Caco-2 (cell line): Measurements from ENCODE around the gene ATP1A3. TPM values are rescaled to one million over a fixed set of nuclear protein-coding genes. Genes with fewer than 3 reads are reported as not detected.

ENCODE experiments used
- BruUV-seq: library from RNA; stranded (reverse); fragments of 400-500 nt; replicated peaks from 2 replicates; lab custom pipeline; 2021; lab: Mats Ljungman, UMichigan
- CTCF ChIA-PET: fragments of 300-600 bp; sonication (Branson Sonifier 250); formaldehyde crosslinking; loops from one replicate; lab custom pipeline; 2022; ENCODE audit warnings: antibody characterized with exemption; lab: Charles Lee
- POLR2A ChIA-PET: fragments of 300-600 bp; sonication (Branson Sonifier 250); formaldehyde crosslinking; loops from one replicate; lab custom pipeline; 2022; ENCODE audit warnings: antibody characterized with exemption; lab: Charles Lee
- DNase-seq, 2 experiments: peaks; one replicate each; pipeline versions ENCODE4 v3.0.0 to v3.0.0-alpha.2; 2020 to 2022
- H3K27me3 ChIP-seq: replicated peaks from 2 replicates; pipeline ENCODE4 v1.6.0; 2011; ENCODE audit warnings: low read length; ENCODE audit not compliant: control insufficient read depth, insufficient read depth
- H3K36me3 ChIP-seq: 2 replicates; pipeline ENCODE4 v1.5.1; 2011; ENCODE audit warnings: low read length; ENCODE audit not compliant: control insufficient read depth, insufficient read depth
- H3K4me1 ChIP-seq: fragments of 250-450 bp; sonication (Bioruptor Pico); 2 replicates; pipeline ENCODE4 v1.5.1; 2020; ENCODE audit warnings: mild to moderate bottlenecking
- H3K4me3 ChIP-seq: 2 replicates; pipeline ENCODE4 v1.5.1; 2011; ENCODE audit warnings: low read depth, mild to moderate bottlenecking, control low read depth, low read length
- H3K9me3 ChIP-seq: fragments of 250-450 bp; sonication (Bioruptor Pico); 2 replicates; pipeline ENCODE4 v1.5.1; 2020; ENCODE audit warnings: mild to moderate bottlenecking, moderate library complexity
- H3K27ac Mint-ChIP-seq: one replicate; pipeline ENCODE4 v1.8.0; 2022; ENCODE audit warnings: mixed read lengths; ENCODE audit not compliant: unreplicated experiment
- H3K27me3 Mint-ChIP-seq: one replicate; pipeline ENCODE4 v1.8.0; 2022; ENCODE audit warnings: mixed read lengths; ENCODE audit not compliant: insufficient read depth, unreplicated experiment
- H3K36me3 Mint-ChIP-seq: one replicate; pipeline ENCODE4 v1.8.0; 2022; ENCODE audit warnings: mild to moderate bottlenecking, mixed read lengths; ENCODE audit not compliant: insufficient read depth, unreplicated experiment
- H3K4me1 Mint-ChIP-seq: one replicate; pipeline ENCODE4 v1.8.0; 2022; ENCODE audit warnings: low read depth, mixed read lengths; ENCODE audit not compliant: unreplicated experiment
- H3K4me3 Mint-ChIP-seq: one replicate; pipeline ENCODE4 v1.8.0; 2022; ENCODE audit warnings: mild to moderate bottlenecking, moderate library complexity, mixed read lengths; ENCODE audit not compliant: unreplicated experiment
- H3K9me3 Mint-ChIP-seq: one replicate; pipeline ENCODE4 v1.8.0; 2022; ENCODE audit warnings: mixed read lengths; ENCODE audit not compliant: unreplicated experiment
- intact Hi-C: fragments of 100-400 bp; cut with micrococcal nuclease; formaldehyde crosslinking; loops from one replicate; pipeline ENCODE4 v1.10.0; 2022; ENCODE audit not compliant: unreplicated experiment
- total RNA-seq: library from RNA; stranded (reverse); gene quantifications from 2 replicates; pipeline ENCODE4 v1.2.3, GENCODE V29; 2022
- TF ChIP-seq, protein P1 (sequence below), 2 experiments: fragments of 200-600 bp in 1 of 2; IDR thresholded peaks; 1 replicate in 1 of 2; 2 replicates in 1 of 2; pipeline versions ENCODE4 v1.5.1 to v1.8.0; 2011 to 2022; ENCODE audit warnings: antibody characterized with exemption in 1 of 2, control low read depth in 1 of 2, inconsistent platforms in 1 of 2, low read depth in 1 of 2, low read length in 1 of 2, mild to moderate bottlenecking in 1 of 2, moderate library complexity in 1 of 2; ENCODE audit not compliant: insufficient read depth in 1 of 2, severe bottlenecking in 1 of 2, unreplicated experiment in 1 of 2

ATP1A3 gene
- total RNA-seq, 1 experiment from 2014 or later, result 0.54 TPM

DNA sequence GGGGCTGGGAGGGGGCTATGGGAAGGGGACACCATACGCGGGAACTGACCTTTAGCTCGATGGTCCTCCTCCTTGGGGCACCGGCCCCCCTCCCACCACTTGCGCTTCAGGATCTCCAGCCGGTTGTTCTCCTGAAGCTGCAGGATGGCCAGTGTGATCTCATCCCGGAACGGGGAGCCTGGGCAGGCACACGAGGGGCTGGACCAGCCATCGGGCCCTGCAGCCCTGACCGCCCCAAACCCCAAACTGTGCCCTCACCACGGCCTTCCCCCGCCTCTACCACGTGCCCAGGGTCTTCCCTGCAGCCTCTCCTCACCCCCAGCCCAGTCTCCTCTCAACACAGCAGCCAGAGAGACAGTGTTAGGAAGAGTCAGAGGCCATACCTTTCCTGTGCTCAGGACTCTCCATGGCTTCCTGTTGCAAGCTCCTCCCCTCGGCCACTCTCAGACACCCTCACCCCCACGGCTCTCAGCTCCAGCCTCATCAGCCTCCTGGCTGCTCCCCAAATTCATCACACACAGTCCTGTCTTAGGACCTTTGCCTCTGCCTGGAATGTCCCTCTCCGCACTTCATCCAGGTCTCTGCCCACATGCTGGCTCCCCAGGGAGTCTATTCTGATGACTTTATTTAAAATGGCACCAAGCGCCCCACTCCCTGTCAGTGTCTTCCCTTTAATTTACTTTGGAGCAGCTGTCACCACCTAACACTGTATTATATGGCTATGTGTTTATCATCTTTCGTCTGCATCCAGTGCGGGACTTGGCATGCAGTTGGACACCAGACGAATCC, 9.7 kb upstream of the ATP1A3 start:
- Mint-ChIP-seq H3K9me3 (peaks cover 6% of the 10 kb centered on the region), H3K27me3 (peaks cover 56% of the 10 kb centered on the region), H3K4me1 (peaks cover 5% of the 10 kb centered on the region), H3K36me3 (no peaks in the 10 kb centered on the region), H3K4me3 (no peak overlapping the region), H3K27ac (no peak overlapping the region)
- no TSS peak for BruUV-seq
- Histone ChIP-seq H3K4me3 (no peak overlapping the region), H3K4me1 (no peaks in the 10 kb centered on the region), H3K27me3 (peaks cover 3% of the 10 kb centered on the region), H3K36me3 (no peaks in the 10 kb centered on the region), H3K9me3 (no peaks in the 10 kb centered on the region)
- intact Hi-C loops, result no loop called here
- no peak for DNase-seq
- POLR2A ChIA-PET, result no interaction called here
- CTCF ChIA-PET, result interaction anchor here (0.6 kb wide), 1 partner anchor 31 kb away, joined by 3 read pairs; no protein-coding TSS in a partner anchor
- TF ChIP-seq, protein P1, sequence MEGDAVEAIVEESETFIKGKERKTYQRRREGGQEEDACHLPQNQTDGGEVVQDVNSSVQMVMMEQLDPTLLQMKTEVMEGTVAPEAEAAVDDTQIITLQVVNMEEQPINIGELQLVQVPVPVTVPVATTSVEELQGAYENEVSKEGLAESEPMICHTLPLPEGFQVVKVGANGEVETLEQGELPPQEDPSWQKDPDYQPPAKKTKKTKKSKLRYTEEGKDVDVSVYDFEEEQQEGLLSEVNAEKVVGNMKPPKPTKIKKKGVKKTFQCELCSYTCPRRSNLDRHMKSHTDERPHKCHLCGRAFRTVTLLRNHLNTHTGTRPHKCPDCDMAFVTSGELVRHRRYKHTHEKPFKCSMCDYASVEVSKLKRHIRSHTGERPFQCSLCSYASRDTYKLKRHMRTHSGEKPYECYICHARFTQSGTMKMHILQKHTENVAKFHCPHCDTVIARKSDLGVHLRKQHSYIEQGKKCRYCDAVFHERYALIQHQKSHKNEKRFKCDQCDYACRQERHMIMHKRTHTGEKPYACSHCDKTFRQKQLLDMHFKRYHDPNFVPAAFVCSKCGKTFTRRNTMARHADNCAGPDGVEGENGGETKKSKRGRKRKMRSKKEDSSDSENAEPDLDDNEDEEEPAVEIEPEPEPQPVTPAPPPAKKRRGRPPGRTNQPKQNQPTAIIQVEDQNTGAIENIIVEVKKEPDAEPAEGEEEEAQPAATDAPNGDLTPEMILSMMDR (IDR thresholded peaks at IDR 0.05; ENCODE audit: insufficient read depth in 1 of 2, low read depth in 1 of 2, low read length in 1 of 2, severe bottlenecking in 1 of 2, unreplicated experiment in 1 of 2), result no peak

GRCh38 chr19:41999878-42000208, 5.8 kb upstream of the ATP1A3 start:
- Histone ChIP-seq H3K4me1 (no peaks in the 10 kb centered on the region), H3K36me3 (no peaks in the 10 kb centered on the region), H3K9me3 (no peaks in the 10 kb centered on the region), H3K27me3 (peaks cover 7% of the 10 kb centered on the region), H3K4me3 (no peak overlapping the region)
- Mint-ChIP-seq H3K4me1 (peaks cover 5% of the 10 kb centered on the region), H3K9me3 (no peaks in the 10 kb centered on the region), H3K27me3 (peaks cover 65% of the 10 kb centered on the region), H3K4me3 (no peak overlapping the region), H3K36me3 (peaks cover 2% of the 10 kb centered on the region), H3K27ac (no peak overlapping the region)
- no TSS peak for BruUV-seq
- CTCF ChIA-PET, result no interaction called here
- TF ChIP-seq, protein P1 (IDR thresholded peaks at IDR 0.05; ENCODE audit: insufficient read depth in 1 of 2, low read depth in 1 of 2, low read length in 1 of 2, severe bottlenecking in 1 of 2, unreplicated experiment in 1 of 2), result no peak
- intact Hi-C loops, result no loop called here
- DNase-seq, result no peak
- POLR2A ChIA-PET, result no interaction called here

DNA sequence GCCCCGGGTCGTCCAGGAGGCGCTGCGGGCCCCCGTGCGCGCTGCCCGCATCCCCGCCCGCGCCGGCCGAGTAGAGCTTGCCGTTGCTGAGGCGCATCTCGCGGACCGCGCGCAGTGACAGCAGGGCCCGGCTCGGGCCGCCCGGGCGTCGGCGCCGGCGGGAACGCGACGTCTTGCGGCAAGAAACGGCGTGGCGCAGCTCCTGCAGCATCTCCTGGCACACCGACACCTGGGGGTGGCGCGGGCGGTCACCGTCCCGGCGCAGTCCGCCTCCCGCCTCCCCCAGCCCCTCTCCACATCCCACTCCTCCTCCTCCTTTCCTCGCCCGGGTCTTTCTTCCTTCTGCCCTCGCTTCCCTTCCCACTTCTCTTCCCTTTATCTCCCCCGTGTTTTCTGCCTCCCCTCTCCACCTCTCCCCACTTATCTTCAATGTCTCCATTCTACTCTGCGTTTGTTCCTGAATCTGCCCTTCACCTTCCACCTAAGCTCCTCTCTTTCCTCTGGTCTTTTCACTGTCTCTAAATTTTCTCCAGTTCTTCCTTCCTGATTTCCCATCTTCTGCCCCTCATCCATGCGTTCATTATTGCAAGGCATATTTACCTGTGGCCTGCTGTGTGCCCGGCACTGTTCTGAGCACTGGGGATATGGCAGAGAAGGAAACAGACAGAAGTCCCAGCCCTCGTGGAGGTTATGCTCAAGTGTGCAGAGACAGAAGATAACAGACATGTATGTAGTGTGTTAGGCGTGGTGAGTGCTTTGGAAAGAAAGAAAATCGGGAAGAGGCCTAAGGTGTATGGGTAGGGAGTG, 5.2 kb upstream of the ATP1A3 start:
- TF ChIP-seq, protein P1 (IDR thresholded peaks at IDR 0.05; ENCODE audit: insufficient read depth in 1 of 2, low read depth in 1 of 2, low read length in 1 of 2, severe bottlenecking in 1 of 2, unreplicated experiment in 1 of 2), result no peak
- H3K36me3 Mint-ChIP-seq, result peaks cover 4% of the 10 kb centered on the region
- Histone ChIP-seq H3K36me3 (no peaks in the 10 kb centered on the region), H3K9me3 (no peaks in the 10 kb centered on the region), H3K27me3 (peaks cover 9% of the 10 kb centered on the region), H3K4me1 (no peaks in the 10 kb centered on the region), H3K4me3 (no peak overlapping the region)
- peaks cover 5% of the 10 kb centered on the region for H3K4me1 Mint-ChIP-seq
- H3K4me3 Mint-ChIP-seq, result peak overlapping the region; percentile 52
- peaks cover 65% of the 10 kb centered on the region for H3K27me3 Mint-ChIP-seq
- BruUV-seq, result no TSS peak
- DNase-seq, result no peak
- ChIA-PET CTCF (no interaction called here), POLR2A (no interaction called here)
- H3K27ac Mint-ChIP-seq, result no peak overlapping the region
- H3K9me3 Mint-ChIP-seq, result no peaks in the 10 kb centered on the region
- intact Hi-C loops, result no loop called here
